HG03280 (cell line): ENCODE measurements around the gene FAM32A.
"Not testable (repeated sequence)": the region's sequence is repeated elsewhere in the genome, so short reads cannot be mapped to it uniquely, and the experiment has no call there.

Experiments
- ATAC-seq: cut with Tn5 transposase; IDR thresholded peaks from one replicate; pipeline ENCODE4 v1.9.1; 2021; ENCODE audit warnings: mild to moderate bottlenecking, moderate library complexity; ENCODE audit not compliant: unreplicated experiment

The FAM32A gene

DNA sequence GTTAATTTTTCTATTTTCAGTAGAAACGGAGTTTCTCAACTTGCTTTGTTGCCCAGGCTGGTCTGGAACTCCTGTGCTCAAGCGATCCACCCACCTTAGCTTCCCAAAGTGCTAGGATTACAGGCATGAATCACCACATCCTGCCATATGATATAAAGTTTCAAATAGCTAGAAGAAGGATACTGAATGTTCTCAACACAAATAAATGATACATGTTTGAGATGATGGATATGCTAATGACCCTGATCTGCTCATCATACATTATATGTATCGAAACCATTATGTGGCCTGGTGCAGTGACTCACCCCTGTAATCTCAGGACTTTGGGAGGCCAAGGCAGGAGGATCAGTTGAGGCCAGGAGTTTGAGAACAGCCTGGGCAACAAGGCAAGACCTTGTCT is 23.4 kb upstream of the FAM32A start:
- ATAC-seq, result no peak

- ATAC-seq, result no peak
These were observed 20.9 kb upstream of the FAM32A start for GRCh38 chr19:16164222-16164890.

GRCh38 chr19:16166417-16166816 is 18.8 kb upstream of the FAM32A start:
- no peak for ATAC-seq

DNA sequence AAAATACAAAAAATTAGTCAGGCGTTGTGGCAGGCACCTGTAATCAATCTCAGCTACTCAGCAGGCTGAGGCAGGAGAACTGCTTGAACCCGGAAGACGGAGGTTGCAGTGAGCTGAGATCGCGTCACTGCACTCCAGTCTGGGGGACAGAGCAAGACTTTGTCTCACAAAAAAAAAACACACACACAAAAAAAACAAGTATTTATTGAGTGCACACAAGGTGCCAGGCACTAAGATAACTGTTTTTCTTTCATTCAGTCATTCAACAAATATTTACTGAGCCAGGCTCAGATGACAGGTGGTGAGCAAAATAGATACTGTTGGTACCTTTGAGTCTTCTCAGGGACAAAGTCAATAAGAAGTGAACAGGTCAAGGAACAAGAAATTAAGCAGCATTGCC is 18.2 kb upstream of the FAM32A start:
- no peak for ATAC-seq

DNA sequence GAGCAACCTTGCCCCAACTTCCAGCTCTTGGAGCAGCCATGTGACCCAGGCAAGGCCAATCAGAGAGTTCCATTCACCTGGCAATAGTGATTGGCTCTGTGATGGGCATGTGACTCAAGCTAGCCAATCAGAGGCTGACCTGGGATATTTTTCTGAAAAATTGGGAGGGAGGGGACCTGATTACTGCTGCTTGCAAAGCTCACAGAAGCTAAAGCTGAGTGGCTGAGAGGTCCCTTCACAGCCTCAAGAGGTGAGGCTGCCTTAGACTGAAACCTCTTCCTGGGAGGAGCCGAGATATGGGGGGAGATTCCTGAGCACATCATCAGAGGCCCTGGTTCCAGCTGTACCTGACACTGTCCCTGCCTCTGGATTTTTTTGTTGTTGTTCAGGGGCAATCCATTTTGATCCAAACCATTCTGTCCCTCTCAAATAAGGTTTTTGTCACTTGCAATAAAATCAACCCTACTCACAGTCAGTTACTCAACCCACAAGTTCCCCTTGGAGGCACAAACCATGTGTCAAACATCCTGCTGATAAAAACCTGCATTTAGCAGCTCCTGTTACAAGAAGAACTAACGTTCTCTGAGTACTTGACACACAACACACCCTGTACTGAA is 16.6 kb upstream of the FAM32A start:
- no peak for ATAC-seq

GRCh38 chr19:16170134-16170533 is 15.1 kb upstream of the FAM32A start:
- no peak for ATAC-seq

DNA sequence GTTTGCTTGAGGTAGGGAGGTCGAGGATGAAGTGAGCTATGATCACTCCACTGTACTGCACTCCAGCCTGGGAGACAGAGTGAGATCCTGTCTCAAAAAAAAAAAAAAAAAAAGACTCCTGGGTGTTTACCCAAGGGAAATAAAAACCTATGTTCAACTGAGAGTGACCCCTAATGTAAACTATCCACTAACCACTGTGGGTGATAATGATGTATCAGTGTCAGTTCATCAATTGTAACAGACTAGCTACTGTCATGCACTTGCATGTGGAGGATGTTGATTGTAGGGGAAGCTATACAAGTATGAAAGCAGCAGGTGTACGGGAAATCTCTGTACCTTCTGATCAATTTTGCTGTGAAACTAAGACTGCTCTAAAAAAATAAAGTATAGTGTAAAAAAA is 9.3 kb upstream of the FAM32A start:
- no peak for ATAC-seq

- not testable (repeated sequence) for ATAC-seq
These were observed 6.3 kb upstream of the FAM32A start for GRCh38 chr19:16178866-16179265.

DNA sequence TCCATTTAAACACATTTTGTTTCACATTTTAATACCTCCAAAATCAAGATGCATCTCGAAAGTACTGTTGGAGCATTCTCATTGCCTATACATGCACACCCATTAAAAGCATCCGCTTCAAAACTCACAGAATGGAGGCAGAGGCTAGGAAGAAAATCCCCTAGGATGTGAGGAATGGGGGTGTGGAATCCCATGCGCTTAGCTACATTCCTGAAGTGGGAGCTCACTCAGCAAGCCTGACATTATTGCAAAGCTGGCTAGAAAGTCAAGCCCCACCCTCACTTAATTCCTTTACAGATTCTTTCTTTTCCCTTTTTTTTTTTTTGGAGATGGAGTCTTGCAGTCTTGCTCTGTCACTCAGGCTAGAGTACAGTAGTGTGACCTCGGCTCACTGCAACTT is 4.6 kb upstream of the FAM32A start:
- no peak for ATAC-seq

DNA sequence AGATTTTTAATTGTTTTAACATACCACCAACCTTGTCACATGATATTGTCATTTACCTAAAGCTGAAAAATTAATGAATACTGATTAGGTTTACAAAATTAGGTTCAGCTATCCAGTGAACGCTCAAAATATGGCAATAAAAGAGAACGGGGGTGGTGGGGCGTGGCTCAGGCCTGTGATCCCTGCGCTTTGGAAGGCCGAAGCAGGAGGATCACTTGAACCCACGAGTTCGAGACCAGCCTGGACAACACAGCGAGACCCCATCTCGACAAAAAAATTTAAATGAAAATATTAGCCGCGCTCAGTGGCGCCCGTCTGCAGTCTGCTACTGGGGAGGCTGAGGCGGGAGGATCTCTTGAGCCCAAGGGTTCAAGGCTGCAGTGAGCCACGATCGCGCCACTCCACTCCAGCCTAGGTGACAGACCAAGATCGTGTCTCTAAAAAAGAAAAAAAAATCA is 516 bp upstream of the FAM32A start:
- no peak for ATAC-seq

GRCh38 chr19:16185768-16186123 is 536 bp downstream of the FAM32A start:
- ATAC-seq, result peak; percentile 14

- ATAC-seq, result no peak
These were observed 3.3 kb downstream of the FAM32A start for GRCh38 chr19:16188521-16188920.

GRCh38 chr19:16190198-16190597 is 5.0 kb downstream of the FAM32A start:
- no peak for ATAC-seq

GRCh38 chr19:16190736-16191135 is 5.5 kb downstream of the FAM32A start:
- ATAC-seq, result no peak

DNA sequence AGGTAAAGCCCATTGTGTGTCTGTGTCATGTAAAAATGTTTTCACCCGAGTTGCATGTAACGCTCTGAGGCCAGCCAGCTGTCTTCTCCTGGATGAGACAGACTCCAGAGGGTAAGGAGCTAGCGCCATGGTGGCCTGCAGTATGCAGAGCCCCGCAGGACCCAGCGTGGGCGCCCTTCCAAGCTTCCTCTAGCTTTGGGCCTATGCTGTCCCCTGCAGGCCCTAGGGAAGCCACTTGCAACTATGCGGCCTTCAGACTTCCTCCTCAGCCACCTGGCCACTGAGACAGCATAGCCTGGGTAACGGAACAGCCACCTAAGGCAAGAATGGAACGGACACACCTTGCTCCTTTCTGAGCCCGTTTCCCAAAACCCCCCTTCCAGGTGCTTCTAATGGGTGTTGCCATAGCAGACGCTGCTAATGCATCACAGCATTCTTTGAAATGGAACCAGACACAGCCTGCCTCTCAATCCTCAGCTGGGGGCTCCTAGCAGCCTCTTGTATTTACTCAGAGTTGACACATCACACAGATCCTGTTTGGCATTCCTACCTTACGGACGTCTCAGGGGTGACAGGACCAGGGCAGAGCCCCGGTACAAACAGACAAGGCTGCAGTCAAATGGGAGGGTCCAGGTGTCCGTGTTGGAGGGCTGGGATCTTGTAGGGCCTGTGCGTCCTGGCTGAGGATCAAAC is 6.2 kb downstream of the FAM32A start:
- ATAC-seq, result no peak

DNA sequence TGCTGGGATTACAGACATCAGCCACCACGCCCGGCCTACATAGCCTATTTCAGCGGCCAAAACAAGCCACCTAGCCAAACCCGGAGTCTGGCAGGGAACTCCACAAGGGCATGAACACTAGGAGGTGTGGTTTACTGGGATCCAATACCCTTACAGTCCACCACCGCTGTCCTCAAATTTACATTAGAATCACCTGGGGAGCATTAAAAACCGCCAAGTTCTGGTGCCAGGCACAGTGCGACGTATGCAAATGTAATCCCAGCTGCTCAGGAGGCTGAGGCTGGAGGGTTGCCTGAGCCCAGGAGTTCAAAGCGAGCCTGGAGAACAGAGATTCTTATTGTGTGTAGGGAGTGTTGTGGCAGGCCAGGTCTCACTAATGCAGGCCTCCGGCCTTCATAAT is 8.3 kb downstream of the FAM32A start:
- no peak for ATAC-seq

GRCh38 chr19:16197188-16197621 is 12.0 kb downstream of the FAM32A start:
- ATAC-seq, result no peak

GRCh38 chr19:16197622-16198369 is 12.6 kb downstream of the FAM32A start, which contains the start of gene AP1M1:
Gene AP1M1 (plus strand): TSS chr19:16197911. CDS start chr19:16198027, 116 bp downstream.
- ATAC-seq, result peak; percentile 90

- ATAC-seq, result peak; percentile 10
These were observed 13.1 kb downstream of the FAM32A start for GRCh38 chr19:16198370-16198651.

DNA sequence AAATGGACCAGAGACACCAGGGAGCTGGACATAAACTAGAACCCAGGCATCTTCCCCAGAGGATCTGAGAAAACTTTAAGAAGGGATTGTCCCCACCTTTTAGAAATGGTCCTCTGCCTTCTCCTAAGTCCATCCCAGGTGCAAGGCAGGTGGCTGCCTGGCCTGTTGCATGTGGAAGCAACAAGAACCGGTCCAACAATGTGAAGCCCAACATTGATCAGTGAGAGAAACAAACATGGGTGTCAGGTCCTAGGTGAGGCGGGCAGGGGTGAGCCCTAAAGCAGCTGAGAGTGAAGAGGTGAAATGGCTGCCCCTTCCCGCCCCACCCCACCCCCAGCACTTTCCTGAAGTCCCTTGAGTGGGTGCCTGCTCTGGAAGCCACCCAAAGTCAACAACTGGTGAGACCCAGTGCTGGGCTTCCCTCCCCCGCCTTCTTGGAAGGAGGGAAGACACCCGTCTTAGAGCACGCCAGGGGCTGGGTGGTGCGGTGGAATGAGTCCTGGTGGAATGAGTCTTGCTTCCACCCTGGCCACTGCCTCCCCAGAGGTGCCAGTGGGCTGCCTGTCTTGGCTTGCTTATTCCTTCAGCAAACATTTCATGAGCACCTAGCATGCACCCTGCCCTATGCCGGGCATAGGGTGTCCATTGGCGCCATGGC is 14.2 kb downstream of the FAM32A start:
- ATAC-seq, result no peak
